IPS-NIHi7 (cell line): ENCODE results near the gene CXCL17.
A peak's percentile ranks its signal among the peaks of the same experiment; 100 is the strongest.
"Not testable (repeated sequence)": the region's sequence is repeated elsewhere in the genome, so short reads cannot be mapped to it uniquely, and the experiment has no call there.

Experiments used
- DNase-seq: peaks from one replicate; pipeline ENCODE4 v3.0.0; 2012; ENCODE audit warnings: mixed read lengths; ENCODE audit errors: extremely low spot score

The CXCL17 gene

GRCh38 chr19:42466521-42467182 is 23.9 kb upstream of the CXCL17 start:
- no peak for DNase-seq

GRCh38 chr19:42465827-42466280 is 23.1 kb upstream of the CXCL17 start:
- no peak for DNase-seq

- no peak for DNase-seq
Observed at GRCh38 chr19:42461700-42462324, 19.1 kb upstream of the CXCL17 start.

GRCh38 chr19:42461231-42461630 is 18.5 kb upstream of the CXCL17 start:
- not testable (repeated sequence) for DNase-seq

GRCh38 chr19:42459926-42460325 is 17.2 kb upstream of the CXCL17 start:
- no peak for DNase-seq

GRCh38 chr19:42455621-42456081 is 12.9 kb upstream of the CXCL17 start:
- no peak for DNase-seq

- no peak for DNase-seq
Observed at GRCh38 chr19:42455086-42455485, 12.3 kb upstream of the CXCL17 start.

GRCh38 chr19:42452590-42452989 is 9.8 kb upstream of the CXCL17 start:
- DNase-seq = no peak

- peak; percentile 90 for DNase-seq
Observed at GRCh38 chr19:42450314-42450934, 7.7 kb upstream of the CXCL17 start.

- not testable (repeated sequence) for DNase-seq
Observed at GRCh38 chr19:42448306-42448705, 5.6 kb upstream of the CXCL17 start.

GRCh38 chr19:42445948-42446347 is 3.2 kb upstream of the CXCL17 start:
- no peak for DNase-seq

GRCh38 chr19:42443944-42444398 is 1.2 kb upstream of the CXCL17 start:
- no peak for DNase-seq

GRCh38 chr19:42441049-42441445 is 1.7 kb downstream of the CXCL17 start:
- DNase-seq = no peak

GRCh38 chr19:42440357-42441048 is 2.2 kb downstream of the CXCL17 start:
- peak; percentile 77 for DNase-seq

- no peak for DNase-seq
Observed at GRCh38 chr19:42436006-42436405, 6.7 kb downstream of the CXCL17 start.

- DNase-seq = no peak
Observed at GRCh38 chr19:42435316-42435715, 7.4 kb downstream of the CXCL17 start.

- DNase-seq = peak; percentile 78
Observed at GRCh38 chr19:42433503-42434260, 9.1 kb downstream of the CXCL17 start.

- DNase-seq = no peak
Observed at GRCh38 chr19:42431486-42431885, 11.3 kb downstream of the CXCL17 start.

GRCh38 chr19:42428676-42429075 is 14.1 kb downstream of the CXCL17 start:
- no peak for DNase-seq

GRCh38 chr19:42427313-42427712 is 15.4 kb downstream of the CXCL17 start, which contains the start of gene LIPE:
TSS of gene LIPE (minus strand) at chr19:42427388. CDS start at chr19:42427149, 239 bp downstream.
- DNase-seq = no peak

- DNase-seq = no peak
Observed at GRCh38 chr19:42426643-42427042, 16.1 kb downstream of the CXCL17 start.
